K562 (cell line): ENCODE results near the gene SPDYE1. TPM values are rescaled to one million over a fixed set of nuclear protein-coding genes. Genes with fewer than 3 reads are reported as not detected.

ENCODE experiments used
- ATF7 ChIP-seq: fragments of 450-650 bp; IDR thresholded peaks from 2 replicates; pipeline ENCODE4 v1.7.1; 2014; ENCODE audit warnings: mild to moderate bottlenecking, moderate library complexity
- CTBP1 ChIP-seq: fragments of 450-650 bp; IDR thresholded peaks from 2 replicates; pipeline ENCODE4 v1.6.1; 2016; ENCODE audit warnings: borderline replicate concordance
- KDM4B ChIP-seq, 2 experiments: fragments of 450-650 bp in 1 of 2; sonication (generic) in 1 of 2; IDR thresholded peaks; 2 replicates each; pipeline ENCODE4 v1.6.1; 2016 to 2017; ENCODE audit warnings: borderline replicate concordance in 2 of 2, antibody characterized with exemption in 1 of 2, low read depth in 1 of 2, mild to moderate bottlenecking in 1 of 2
- POLR2G ChIP-seq: fragments of 200-400 bp; formaldehyde crosslinking; IDR thresholded peaks from 2 replicates; pipeline ENCODE4 v1.6.1; 2017; ENCODE audit warnings: low read depth, mild to moderate bottlenecking, antibody characterized with exemption, low read length, moderate library complexity
- RBM17 ChIP-seq: fragments of 200-400 bp; formaldehyde crosslinking; IDR thresholded peaks from 2 replicates; pipeline ENCODE4 v1.6.1; 2017; ENCODE audit warnings: low read depth, mild to moderate bottlenecking, low read length, borderline replicate concordance
- RFX1 ChIP-seq: fragments of 450-650 bp; IDR thresholded peaks from 2 replicates; pipeline ENCODE4 v1.6.1; 2016; ENCODE audit warnings: mild to moderate bottlenecking, moderate library complexity
- RFX7 ChIP-seq: fragments of 250-450 bp; sonication (Bioruptor Pico); IDR thresholded peaks from 2 replicates; pipeline ENCODE4 v1.5.1; 2021; ENCODE audit warnings: mild to moderate bottlenecking
- SP1 ChIP-seq: sonication (generic); formaldehyde crosslinking; IDR thresholded peaks from 2 replicates; pipeline ENCODE4 v1.8.1; 2022; ENCODE audit warnings: mild to moderate bottlenecking, missing genetic modification reagents
- SRF ChIP-seq, 2 experiments: fragments of 250-450, 450-650 bp in 1 of 2; sonication (Bioruptor Pico) in 1 of 2; sonication (generic) in 1 of 2; formaldehyde crosslinking; IDR thresholded peaks; 2 replicates each; pipeline versions ENCODE4 v1.5.0 to v1.5.1; 2020 to 2022; ENCODE audit warnings: mild to moderate bottlenecking in 1 of 2, missing genetic modification reagents in 1 of 2
- polyA plus RNA-seq, 8 experiments: library from polyadenylated mRNA; depleted of rRNA in 4 of 8; stranded (reverse) in 5 of 8; unstranded in 3 of 8; fragments of >200 nt; fragmentation: Nextera tagmentation in 2 of 8; fragmentation: Illumina TruSeq in 1 of 8; extraction: Ambion mirVana in 2 of 8; extraction: Trizol in 1 of 8; gene quantifications; 2 replicates each; pipeline versions ENCODE4 v1.2.1 to v1.2.3, GENCODE V29; 2011 to 2014; ENCODE audit warnings: inconsistent platforms in 1 of 8, missing spikeins in 1 of 8
- total RNA-seq, 7 experiments: library from RNA; depleted of rRNA in 6 of 7; stranded (reverse); fragments of >200 nt in 6 of 7; fragmentation: Illumina TruSeq in 2 of 7; extraction: Trizol in 2 of 7; gene quantifications; 2 replicates each; pipeline versions ENCODE4 v1.2.1 to v1.2.3, GENCODE V29; 2011 to 2021; ENCODE audit warnings: low replicate concordance in 1 of 7
- TF ChIP-seq, protein P1 (sequence below): fragments of 450-650 bp; IDR thresholded peaks from one replicate; pipeline ENCODE4 v1.6.1; 2018; ENCODE audit warnings: mild to moderate bottlenecking, moderate library complexity; ENCODE audit not compliant: partially characterized antibody
- TF ChIP-seq, protein P2 (sequence below): fragments of 450-650 bp; IDR thresholded peaks from 2 replicates; pipeline ENCODE4 v1.6.1; 2016; ENCODE audit warnings: low read depth, mild to moderate bottlenecking, moderate library complexity
- TF ChIP-seq, protein P3 (sequence below): sonication (generic); formaldehyde crosslinking; IDR thresholded peaks from 2 replicates; pipeline ENCODE4 v1.9.0; 2022; ENCODE audit warnings: mild to moderate bottlenecking, missing genetic modification reagents
- TF ChIP-seq, protein P4 (sequence below): fragments of 450-650 bp; IDR thresholded peaks from 2 replicates; pipeline ENCODE4 v1.6.1; 2016
- TF ChIP-seq, protein P5 (sequence below), 2 experiments: IDR thresholded peaks; 2 replicates each; pipeline ENCODE4 v1.6.1; 2012; ENCODE audit warnings: improper control_type of control experiment in 2 of 2, low read depth in 2 of 2, low read length in 2 of 2, borderline replicate concordance in 1 of 2
- TF ChIP-seq, protein P6 (sequence below): fragments of 450-650 bp; formaldehyde crosslinking; IDR thresholded peaks from 2 replicates; pipeline ENCODE4 v1.4.0; 2022; ENCODE audit warnings: missing genetic modification characterization
- TF ChIP-seq, protein P7 (sequence below): fragments of 450-650 bp; formaldehyde crosslinking; IDR thresholded peaks from 2 replicates; pipeline ENCODE4 v1.4.0; 2020; ENCODE audit warnings: mild to moderate bottlenecking, moderate library complexity

The SPDYE1 gene
- total and polyA plus RNA-seq, 9 of the 15 experiments (the other 6 are each of a cell fraction or from before 2014, with no cell fraction given), result 0.04 to 0.10 TPM; not detected in 7

DNA sequence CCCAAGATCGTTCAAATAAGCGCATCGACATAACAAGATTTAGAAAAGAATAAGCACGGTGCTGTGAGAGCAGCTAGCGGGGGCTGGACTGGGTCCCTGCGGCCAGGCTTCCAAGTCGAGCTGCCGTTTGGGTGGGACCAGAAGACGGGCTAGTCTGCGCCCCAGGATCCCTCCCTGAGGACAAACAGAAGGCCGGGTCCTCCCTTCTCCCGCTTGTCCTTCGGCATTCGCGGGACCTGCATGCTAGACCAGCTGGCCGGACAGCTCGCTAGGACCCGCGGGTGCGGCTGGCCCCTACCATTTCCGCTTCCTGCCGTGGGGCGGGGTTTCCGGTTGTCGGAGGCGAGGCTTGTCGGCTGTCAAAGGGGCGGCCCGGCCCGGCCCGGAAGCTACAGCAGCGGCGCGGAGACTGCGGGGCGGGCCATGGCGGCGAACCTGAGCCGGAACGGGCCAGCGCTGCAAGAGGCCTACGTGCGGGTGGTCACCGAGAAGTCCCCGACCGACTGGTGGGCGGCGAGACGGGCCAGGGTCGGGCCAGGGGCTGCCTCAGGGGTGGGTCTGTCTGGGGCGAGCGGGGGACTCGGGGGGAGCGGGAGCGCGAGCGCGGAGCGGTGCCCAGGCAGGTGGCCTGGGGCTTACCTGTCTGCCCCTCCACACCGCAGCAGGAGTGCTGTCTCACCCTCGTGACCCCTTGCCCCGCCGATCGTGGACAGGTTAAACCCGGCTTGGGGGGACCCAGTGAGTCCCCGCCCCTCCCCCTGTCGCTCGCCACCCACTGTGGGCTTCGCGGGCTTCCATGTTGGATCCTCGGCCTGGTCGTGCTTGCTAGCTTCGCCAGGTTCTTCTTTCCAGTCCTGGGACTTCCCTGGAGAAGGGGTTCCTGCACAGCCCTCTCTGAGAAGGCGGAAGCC lies 46.9 kb downstream of the SPDYE1 start, which contains the start of gene DBNL (continued):
- TF ChIP-seq, protein P1, sequence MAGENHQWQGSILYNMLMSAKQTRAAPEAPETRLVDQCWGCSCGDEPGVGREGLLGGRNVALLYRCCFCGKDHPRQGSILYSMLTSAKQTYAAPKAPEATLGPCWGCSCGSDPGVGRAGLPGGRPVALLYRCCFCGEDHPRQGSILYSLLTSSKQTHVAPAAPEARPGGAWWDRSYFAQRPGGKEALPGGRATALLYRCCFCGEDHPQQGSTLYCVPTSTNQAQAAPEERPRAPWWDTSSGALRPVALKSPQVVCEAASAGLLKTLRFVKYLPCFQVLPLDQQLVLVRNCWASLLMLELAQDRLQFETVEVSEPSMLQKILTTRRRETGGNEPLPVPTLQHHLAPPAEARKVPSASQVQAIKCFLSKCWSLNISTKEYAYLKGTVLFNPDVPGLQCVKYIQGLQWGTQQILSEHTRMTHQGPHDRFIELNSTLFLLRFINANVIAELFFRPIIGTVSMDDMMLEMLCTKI, result no peak
- TF ChIP-seq CTBP1 (no peak), ATF7 (peak; percentile 72), POLR2G (peak; percentile 95), RBM17 (no peak), SP1 (CRISPR knock-in tag) (peak; percentile 78), KDM4B (IDR thresholded peaks at IDR 0.05; ENCODE audit: borderline replicate concordance in 2 of 2, low read depth in 1 of 2) (peak in 1 of 2 experiments; percentile 97; a peak in 2 of 4 replicates), RFX7 (CRISPR knock-in tag) (no peak), RFX1 (no peak), SRF (CRISPR knock-in tag; IDR thresholded peaks at IDR 0.05) (0 out of 4 replicates have a peak, but pooled peaks of 1 of the 2 experiments have one; percentile 36)
- TF ChIP-seq, protein P2, sequence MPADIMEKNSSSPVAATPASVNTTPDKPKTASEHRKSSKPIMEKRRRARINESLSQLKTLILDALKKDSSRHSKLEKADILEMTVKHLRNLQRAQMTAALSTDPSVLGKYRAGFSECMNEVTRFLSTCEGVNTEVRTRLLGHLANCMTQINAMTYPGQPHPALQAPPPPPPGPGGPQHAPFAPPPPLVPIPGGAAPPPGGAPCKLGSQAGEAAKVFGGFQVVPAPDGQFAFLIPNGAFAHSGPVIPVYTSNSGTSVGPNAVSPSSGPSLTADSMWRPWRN, result no peak
- TF ChIP-seq, protein P3, sequence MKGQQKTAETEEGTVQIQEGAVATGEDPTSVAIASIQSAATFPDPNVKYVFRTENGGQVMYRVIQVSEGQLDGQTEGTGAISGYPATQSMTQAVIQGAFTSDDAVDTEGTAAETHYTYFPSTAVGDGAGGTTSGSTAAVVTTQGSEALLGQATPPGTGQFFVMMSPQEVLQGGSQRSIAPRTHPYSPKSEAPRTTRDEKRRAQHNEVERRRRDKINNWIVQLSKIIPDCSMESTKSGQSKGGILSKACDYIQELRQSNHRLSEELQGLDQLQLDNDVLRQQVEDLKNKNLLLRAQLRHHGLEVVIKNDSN (CRISPR knock-in tag), result 0 out of 2 replicates have a peak, but pooled peaks have one; percentile 10
- TF ChIP-seq, protein P4, sequence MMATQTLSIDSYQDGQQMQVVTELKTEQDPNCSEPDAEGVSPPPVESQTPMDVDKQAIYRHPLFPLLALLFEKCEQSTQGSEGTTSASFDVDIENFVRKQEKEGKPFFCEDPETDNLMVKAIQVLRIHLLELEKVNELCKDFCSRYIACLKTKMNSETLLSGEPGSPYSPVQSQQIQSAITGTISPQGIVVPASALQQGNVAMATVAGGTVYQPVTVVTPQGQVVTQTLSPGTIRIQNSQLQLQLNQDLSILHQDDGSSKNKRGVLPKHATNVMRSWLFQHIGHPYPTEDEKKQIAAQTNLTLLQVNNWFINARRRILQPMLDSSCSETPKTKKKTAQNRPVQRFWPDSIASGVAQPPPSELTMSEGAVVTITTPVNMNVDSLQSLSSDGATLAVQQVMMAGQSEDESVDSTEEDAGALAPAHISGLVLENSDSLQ, result peak; percentile 86
- TF ChIP-seq, protein P5, sequence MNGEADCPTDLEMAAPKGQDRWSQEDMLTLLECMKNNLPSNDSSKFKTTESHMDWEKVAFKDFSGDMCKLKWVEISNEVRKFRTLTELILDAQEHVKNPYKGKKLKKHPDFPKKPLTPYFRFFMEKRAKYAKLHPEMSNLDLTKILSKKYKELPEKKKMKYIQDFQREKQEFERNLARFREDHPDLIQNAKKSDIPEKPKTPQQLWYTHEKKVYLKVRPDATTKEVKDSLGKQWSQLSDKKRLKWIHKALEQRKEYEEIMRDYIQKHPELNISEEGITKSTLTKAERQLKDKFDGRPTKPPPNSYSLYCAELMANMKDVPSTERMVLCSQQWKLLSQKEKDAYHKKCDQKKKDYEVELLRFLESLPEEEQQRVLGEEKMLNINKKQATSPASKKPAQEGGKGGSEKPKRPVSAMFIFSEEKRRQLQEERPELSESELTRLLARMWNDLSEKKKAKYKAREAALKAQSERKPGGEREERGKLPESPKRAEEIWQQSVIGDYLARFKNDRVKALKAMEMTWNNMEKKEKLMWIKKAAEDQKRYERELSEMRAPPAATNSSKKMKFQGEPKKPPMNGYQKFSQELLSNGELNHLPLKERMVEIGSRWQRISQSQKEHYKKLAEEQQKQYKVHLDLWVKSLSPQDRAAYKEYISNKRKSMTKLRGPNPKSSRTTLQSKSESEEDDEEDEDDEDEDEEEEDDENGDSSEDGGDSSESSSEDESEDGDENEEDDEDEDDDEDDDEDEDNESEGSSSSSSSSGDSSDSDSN (IDR thresholded peaks at IDR 0.05; ENCODE audit: borderline replicate concordance in 1 of 2, low read depth in 2 of 2, low read length in 2 of 2), result peak; percentile 82 to 94; a peak in 3 of 4 replicates
- TF ChIP-seq, protein P6, sequence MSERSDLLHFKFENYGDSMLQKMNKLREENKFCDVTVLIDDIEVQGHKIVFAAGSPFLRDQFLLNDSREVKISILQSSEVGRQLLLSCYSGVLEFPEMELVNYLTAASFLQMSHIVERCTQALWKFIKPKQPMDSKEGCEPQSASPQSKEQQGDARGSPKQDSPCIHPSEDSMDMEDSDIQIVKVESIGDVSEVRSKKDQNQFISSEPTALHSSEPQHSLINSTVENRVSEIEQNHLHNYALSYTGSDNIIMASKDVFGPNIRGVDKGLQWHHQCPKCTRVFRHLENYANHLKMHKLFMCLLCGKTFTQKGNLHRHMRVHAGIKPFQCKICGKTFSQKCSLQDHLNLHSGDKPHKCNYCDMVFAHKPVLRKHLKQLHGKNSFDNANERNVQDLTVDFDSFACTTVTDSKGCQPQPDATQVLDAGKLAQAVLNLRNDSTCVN (CRISPR knock-in tag), result no peak
- TF ChIP-seq, protein P7, sequence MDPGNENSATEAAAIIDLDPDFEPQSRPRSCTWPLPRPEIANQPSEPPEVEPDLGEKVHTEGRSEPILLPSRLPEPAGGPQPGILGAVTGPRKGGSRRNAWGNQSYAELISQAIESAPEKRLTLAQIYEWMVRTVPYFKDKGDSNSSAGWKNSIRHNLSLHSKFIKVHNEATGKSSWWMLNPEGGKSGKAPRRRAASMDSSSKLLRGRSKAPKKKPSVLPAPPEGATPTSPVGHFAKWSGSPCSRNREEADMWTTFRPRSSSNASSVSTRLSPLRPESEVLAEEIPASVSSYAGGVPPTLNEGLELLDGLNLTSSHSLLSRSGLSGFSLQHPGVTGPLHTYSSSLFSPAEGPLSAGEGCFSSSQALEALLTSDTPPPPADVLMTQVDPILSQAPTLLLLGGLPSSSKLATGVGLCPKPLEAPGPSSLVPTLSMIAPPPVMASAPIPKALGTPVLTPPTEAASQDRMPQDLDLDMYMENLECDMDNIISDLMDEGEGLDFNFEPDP (CRISPR knock-in tag), result no peak
